Measurements from ENCODE around the gene RPRD1A.
"Not testable (repeated sequence)": the region's sequence is repeated elsewhere in the genome, so short reads cannot be mapped to it uniquely, and the experiment has no call there.

The RPRD1A gene

DNA sequence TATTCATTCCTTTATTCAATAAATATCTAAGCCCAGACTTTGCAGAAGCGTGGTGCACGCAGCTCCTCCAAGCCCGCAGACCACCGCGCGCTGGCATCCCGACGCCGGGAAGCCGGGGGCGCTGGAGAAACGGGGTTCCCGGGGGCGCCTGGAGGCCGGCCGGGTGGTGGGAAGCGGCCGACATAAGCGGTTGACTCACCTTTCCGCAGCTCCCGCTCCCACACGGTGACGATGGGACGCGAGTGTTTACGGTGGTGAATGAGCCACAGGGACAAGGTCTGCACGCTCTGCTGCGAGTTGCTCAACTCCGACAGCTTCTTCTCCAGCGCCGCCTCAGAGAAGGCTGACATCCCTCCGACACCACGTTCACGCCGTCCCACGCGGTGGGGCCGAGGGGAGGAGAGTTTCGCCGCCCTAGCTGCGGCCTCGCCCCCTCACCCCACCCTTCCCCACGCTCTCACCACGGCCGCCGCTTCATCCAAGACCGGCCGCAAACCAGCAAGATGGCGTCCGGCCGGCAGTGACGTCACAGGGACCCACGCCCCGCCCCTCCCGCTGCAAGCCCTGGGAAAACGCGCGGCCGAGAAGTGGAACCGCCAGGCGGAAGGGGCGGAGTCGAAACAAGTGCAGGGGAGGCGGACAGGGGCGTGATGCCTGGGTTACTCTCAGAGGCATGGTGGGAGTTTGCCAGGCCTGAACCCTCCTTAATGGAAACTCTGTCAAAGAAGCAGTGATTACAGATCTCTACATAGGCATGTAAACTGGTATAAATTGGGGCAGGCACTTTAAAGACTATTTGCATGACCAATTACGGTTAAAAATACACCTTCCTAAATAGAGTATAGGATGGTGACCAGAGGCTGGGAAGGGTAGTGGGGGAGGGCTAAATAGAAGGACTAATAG, at the start of gene RPRD1A:
Gene RPRD1A (minus strand): TSS at position 505 of the 903 bp plus-strand sequence. CDS start 155 bp downstream, at position 350.
- DNase-seq, result peak; percentile 95 to 96

DNA sequence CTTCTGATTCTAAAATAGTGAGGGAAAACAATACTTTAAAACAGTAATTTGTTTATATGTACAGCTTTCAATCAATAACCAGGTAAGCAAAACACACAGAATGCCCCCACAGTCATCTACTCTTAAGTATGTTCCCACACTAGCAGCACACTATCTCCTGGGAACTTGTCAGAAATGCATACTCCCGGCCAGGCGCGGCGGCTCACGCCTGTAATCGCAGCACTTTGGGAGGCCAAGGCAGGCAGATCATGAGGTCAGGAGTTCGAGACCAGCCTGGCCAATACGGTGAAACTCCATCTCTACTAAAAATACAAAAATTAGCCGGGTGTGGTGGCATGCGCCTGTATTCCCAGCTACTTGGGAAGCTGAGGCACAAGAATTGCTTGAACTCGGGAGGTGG, 49.4 kb upstream of the RPRD1A start:
- DNase-seq, result not testable (repeated sequence)

GRCh38 chr18:36114738-36115137, 47.4 kb upstream of the RPRD1A start:
- no peak for DNase-seq

GRCh38 chr18:36114251-36114650, 46.9 kb upstream of the RPRD1A start:
- DNase-seq, result no peak

DNA sequence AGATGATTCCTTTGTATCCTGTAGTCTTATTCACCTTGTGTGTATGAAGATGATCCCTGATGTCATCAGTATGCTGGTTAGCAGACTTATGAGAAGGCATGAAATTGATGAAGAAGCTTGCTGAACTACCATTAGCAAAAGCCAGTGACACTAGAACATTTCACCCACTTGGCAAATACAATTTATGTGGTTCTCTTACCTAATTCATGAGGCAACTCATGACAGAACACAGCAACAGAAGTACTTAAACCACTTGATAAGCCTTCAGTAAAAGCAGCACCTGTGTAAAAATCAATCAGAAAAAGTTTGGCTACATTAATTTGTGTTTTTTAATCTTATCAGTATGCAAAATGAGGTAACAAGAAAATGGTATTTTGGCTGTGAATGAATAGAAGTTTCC, 44.9 kb upstream of the RPRD1A start:
- no peak for DNase-seq

- DNase-seq, result no peak
Observed at GRCh38 chr18:36109737-36110136, 42.4 kb upstream of the RPRD1A start.

DNA sequence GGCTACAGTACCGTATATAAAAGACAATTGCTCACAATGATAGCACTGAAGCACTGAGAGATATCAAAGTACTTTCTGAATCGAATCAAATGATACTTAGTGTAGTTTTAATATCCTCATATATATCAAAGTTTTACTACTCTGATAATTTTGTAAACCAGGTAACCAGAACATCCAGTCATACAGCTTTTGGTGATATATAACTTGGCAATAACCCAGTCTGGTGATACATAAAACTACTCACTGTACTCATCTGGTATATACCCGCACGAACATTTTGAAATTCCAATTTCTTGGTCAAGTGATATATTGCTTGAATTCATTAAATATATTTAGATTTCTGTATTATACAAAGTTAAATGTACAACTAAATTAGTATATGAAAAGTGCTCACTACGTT, 41.2 kb upstream of the RPRD1A start:
- no peak for DNase-seq

DNA sequence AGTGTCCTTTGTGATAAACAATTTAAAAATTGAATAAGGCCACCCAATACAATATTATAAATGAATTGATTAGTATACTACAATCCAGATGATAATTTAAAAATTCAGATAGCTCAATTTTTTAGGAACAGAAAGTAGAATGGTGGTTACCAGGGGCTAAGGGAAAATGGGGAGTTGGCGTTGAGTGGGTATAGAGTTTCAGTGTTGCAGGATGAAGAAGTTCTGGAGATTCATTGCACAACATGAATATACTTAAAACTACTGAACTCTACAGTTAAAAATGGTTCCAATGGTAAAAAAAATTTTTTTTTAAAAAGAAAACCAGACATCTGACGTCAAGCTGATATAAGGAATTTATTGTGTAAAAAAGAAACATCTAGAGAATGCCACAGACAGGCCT, 40.8 kb upstream of the RPRD1A start:
- no peak for DNase-seq

DNA sequence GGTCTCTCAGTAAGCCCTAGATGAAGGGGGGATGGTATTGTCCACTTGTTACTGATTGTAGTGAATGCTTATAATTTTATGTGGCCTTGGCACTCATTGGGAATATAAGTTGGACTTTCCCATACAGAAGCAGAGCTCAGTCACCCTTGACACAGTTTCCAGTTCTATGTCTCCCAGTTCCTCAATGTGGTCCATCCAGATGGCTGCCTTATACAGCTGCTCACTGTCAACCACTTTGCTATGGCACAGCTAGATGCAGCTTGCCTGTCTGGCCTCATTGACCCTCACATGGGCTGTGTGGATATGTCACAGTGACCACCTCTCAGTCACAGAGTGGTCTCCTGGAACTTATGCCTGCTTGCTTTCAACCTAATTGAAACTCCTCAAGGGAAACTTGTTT, 40.1 kb upstream of the RPRD1A start:
- DNase-seq, result no peak

DNA sequence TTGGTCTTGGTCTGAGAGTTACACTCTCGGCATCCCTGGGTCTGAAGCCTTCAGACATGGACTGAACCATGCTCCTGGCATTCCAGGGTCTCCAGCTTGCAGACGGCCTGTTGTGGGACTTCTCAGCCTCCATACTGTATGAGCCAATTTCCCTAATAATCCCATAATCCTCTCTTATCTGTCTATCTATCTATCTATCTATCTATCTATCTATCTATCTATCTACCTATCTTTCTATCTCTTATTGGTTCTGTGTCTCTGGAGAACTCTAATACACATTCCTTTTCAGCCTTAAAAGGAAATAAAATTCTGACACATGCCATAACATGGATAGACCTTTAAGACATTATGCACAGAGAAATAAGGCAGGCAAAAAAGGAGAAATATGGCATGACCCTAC, 37.4 kb upstream of the RPRD1A start:
- no peak for DNase-seq

- DNase-seq, result no peak
Observed at GRCh38 chr18:36101943-36102342, 34.6 kb upstream of the RPRD1A start.

- DNase-seq, result no peak
Observed at GRCh38 chr18:36099311-36099710, 32.0 kb upstream of the RPRD1A start.

DNA sequence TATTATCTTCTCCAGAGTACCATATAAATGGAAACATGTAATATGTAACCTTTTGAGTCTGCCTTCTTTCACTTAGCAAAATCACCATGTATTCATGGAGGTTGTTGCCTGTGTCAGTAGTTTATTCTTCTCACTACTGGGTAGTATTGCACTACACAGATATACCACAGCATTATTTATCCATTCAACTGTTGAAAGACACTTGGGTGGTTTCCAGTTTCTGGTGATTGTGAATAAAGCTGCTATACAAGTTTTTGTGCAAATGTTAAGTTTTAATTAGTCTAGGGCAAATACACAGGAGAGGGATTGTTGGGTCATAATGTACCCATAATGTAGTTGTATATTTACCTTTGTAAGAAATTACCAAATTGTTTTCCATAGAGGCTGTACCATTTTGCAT, 29.6 kb upstream of the RPRD1A start:
- DNase-seq, result no peak

DNA sequence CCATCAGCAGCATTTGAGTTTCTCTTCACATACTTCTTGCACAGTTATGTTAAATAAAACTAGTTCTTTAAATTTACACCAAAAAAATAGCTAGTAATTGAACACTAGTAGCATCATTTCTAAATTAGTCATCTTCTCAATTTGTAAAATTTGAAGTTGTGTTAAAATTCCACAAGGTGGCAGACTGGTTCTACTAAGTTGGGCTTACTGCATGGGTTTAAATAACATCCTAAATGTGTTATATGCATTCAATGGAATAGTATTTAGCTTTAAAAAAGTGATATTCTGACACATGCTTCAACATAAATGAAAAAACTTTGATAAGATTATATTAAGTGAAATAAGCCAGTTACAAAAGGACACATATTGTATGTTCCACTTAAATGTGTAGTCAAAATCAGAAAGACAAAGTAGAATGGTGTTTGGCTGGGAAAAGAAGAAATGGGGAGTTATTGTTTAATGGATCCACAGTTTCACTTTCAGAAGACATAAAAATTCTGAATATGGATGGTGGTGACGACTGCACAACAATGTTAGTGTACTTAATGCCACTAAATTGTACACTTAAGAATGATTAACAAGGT, 28.7 kb upstream of the RPRD1A start:
- peak in 1 of 2 experiments; percentile 41 for DNase-seq

- DNase-seq, result no peak
Observed at GRCh38 chr18:36094431-36094830, 27.1 kb upstream of the RPRD1A start.

DNA sequence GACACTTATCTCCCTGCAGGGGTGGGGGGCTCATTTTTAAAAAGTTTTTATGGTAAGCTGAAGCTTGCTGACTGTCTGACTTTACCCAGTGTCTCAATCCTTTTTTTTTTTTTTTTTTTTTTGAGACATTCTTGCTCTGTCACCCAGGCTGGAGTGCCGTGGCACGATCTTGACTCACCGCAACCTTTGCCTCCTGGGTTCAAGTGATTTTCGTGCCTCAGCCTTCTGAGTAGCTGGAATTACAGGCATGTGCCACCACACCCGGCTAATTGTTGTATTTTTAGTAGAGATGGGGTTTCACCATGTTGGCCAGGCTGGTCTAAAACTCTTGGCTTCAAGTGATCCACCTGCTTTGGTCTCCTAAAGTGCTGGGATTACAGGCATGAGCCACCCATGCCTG, 24.8 kb upstream of the RPRD1A start:
- not testable (repeated sequence) for DNase-seq

DNA sequence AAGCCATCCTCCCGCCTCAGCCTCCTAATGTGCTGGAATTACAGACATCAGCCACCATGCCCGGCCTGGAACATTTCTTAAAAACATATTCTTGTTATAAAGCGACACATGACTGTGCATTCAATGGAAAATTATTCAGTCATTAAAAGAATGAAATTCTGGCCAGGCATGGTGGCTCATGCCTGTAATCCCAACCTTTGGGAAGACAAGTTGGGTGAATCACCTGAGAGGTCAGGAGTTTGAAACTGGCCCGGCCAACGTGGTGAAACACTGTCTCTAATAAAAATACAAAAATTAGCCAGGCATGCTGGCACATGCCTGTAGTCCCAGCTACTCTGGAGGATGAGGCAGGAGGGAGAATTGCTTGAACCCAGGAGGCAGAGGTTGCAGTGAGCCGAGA, 21.6 kb upstream of the RPRD1A start:
- no peak for DNase-seq

DNA sequence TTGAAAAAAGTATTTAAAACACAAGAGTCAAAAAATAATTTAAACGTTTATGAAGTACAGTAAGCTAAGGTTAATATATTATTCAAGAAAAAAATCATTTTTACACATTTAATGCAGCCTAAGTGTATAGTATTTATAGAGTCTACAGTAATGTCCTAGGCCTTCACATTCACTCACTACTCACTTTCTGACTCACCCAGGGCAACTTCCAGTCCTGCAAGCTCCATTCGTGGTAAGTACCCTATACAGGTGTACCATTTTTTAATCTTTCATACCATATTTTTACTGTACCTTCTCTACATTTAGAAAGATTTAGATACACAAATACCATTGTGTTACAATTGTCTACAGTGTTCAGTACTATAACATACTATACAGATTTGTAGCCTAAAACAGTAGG, 20.9 kb upstream of the RPRD1A start:
- DNase-seq, result no peak

DNA sequence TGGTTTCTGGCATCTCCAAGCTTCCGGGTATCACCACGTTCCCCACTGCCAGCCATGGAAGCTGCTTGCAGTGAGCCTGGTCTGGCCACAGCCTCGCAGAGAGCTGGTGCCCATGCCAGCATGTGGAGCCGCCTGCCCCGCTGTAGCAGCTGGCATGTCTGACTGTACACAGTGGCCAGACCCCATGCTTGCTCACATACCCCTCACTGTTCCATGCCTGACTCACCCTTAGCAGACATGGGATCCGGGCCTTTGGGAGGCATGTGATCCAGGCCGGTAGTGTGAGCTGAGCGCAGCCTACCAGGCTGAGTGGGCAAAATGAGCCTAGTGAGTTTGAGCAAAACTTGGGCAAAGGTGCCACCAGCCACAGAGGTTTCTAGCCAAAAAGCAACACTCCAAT, 18.8 kb upstream of the RPRD1A start:
- DNase-seq, result no peak

- no peak for DNase-seq
Observed at GRCh38 chr18:36085195-36085594, 17.8 kb upstream of the RPRD1A start.

DNA sequence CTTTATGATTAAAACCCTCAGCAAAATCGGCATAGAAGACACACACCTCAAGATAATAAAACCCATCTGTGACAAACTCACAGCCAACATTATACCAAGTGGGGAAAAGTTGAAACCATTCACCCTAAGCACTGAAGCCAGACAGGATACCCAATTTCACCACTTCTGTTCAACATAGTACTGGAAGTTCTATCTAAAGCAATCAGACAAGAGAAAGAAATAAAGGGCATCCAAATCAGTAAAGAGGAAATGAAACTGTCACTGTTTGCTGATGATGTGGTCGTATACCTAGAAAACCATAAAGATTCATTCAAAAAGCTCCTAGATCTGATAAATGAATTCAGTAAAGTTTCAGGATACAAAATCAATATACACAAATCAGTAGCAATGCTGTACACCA, 16.4 kb upstream of the RPRD1A start:
- DNase-seq, result no peak

GRCh38 chr18:36081118-36081517, 13.8 kb upstream of the RPRD1A start:
- not testable (repeated sequence) for DNase-seq

- no peak for DNase-seq
Observed at GRCh38 chr18:36078751-36079529, 11.6 kb upstream of the RPRD1A start.

DNA sequence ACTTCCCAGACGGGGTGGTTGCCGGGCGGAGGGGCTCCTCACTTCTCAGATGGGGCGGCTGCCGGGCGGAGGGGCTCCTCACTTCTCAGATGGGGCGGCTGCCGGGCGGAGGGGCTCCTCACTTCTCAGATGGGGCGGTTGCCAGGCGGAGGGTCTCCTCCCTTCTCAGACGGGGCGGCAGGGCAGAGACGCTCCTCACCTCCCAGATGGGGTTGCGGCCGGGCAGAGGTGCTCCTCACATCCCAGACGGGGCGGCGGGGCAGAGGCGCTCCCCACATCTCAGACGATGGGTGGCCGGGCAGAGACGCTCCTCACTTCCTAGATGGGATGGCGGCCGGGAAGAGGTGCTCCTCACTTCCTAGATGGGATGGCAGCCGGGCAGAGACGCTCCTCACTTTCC, 10.4 kb upstream of the RPRD1A start:
- not testable (repeated sequence) for DNase-seq
